Measurements from ENCODE around the gene GNAZ. TPM values are rescaled to one million over a fixed set of nuclear protein-coding genes. Genes with fewer than 3 reads are reported as not detected.

The GNAZ gene
- total RNA-seq, 1 donor from 2014 or later, result 2.9 TPM

DNA sequence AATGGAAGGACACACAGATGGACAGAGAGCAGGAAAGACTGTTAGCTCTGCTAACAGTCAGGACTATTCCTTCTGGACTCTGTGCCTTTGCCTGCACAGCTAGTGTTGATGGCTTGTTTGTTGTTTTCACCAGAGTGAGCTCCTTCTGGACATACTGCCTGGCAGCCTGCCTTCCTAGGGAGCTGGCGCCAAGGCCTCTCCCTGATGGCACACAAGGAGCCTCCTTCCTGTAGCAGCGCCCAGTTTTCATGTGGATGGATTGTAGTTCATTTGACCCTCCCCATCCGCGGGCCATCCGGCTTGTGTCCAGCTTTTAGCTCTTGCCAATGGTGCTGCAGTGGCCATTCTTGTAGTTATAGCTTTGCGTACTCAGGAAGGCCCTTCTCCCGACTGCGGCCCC is 93.3 kb downstream of the GNAZ start:
- peak; percentile 50 for DNase-seq
- Histone ChIP-seq H3K4me3 (no peak overlapping the region), H3K27me3 (ENCODE audit: low read depth) (no peaks in the 10 kb centered on the region), H3K36me3 (no peaks in the 10 kb centered on the region), H3K9me3 (replicated peaks) (no peaks in the 10 kb centered on the region), H3K27ac (replicated peaks) (no peak overlapping the region), H3K4me1 (no peaks in the 10 kb centered on the region)
- intact Hi-C loops (cut with micrococcal nuclease), result no loop called here
- TF ChIP-seq, protein P1, sequence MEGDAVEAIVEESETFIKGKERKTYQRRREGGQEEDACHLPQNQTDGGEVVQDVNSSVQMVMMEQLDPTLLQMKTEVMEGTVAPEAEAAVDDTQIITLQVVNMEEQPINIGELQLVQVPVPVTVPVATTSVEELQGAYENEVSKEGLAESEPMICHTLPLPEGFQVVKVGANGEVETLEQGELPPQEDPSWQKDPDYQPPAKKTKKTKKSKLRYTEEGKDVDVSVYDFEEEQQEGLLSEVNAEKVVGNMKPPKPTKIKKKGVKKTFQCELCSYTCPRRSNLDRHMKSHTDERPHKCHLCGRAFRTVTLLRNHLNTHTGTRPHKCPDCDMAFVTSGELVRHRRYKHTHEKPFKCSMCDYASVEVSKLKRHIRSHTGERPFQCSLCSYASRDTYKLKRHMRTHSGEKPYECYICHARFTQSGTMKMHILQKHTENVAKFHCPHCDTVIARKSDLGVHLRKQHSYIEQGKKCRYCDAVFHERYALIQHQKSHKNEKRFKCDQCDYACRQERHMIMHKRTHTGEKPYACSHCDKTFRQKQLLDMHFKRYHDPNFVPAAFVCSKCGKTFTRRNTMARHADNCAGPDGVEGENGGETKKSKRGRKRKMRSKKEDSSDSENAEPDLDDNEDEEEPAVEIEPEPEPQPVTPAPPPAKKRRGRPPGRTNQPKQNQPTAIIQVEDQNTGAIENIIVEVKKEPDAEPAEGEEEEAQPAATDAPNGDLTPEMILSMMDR (IDR thresholded peaks at IDR 0.05; ENCODE audit: borderline replicate concordance), result no peak

DNA sequence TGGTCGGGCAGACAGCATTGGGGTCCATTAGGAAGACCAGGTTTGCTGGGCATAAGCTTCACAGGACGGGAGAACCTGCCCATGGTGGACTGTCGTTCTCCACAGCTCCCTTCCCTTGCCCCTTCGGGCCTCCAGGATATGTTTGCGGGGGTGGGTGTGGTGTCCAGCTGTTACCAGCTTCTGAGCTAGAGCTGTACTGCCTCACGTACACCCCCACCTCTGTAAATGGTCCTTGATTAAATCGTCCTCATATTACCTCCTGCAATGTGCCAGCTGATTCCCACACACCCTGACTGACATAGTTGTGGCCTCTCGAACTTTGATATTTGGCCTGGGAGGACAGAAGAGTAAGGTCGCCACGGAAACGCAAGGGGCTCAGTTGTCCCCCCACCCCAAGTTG is 93.8 kb downstream of the GNAZ start:
- H3K4me3 ChIP-seq, result no peak overlapping the region
- H3K36me3 ChIP-seq, result no peaks in the 10 kb centered on the region
- intact Hi-C loops (cut with micrococcal nuclease), result no loop called here
- H3K9me3 ChIP-seq (replicated peaks), result no peaks in the 10 kb centered on the region
- DNase-seq, result no peak
- TF ChIP-seq, protein P1 (IDR thresholded peaks at IDR 0.05; ENCODE audit: borderline replicate concordance), result no peak
- H3K4me1 ChIP-seq, result no peaks in the 10 kb centered on the region
- H3K27me3 ChIP-seq (ENCODE audit: low read depth), result no peaks in the 10 kb centered on the region
- no peak overlapping the region for H3K27ac ChIP-seq (replicated peaks)

DNA sequence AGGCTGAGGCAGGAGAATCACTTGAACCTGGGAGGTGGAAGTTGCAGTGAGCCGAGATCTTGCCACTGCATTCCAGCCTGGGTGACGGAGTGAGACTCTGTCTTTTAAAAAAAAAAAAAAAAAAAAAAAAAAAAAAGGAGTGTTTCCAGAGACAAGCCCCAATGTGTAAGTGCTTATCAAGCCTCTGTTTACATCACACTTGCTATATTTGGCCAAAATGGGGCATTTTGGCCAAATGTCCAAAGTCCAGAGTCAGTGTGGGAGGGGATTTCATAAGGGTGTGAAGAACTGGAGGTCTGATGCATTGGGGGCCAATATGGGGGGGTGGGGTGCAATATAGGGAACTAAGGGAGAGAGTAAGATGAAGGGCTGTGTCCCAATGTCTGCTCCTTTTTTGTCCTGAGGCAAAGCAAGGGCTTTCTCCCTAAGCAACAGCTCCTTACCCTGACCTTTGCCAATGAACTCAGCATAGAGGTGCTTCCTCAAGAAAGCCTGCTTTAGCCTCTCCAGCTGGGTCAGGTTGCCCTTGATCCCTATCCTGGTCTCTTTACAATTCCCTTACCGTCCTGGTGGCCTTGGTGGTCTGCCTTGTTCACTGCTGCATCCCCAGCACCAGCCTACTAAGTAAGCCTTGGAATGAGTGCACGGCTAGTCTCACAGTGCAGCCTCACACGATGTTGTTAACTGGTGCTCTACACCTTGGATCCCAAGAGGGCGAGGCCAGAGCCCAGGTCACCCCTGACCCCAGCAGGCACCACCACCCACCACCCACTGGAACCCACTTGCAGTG is 95.9 kb downstream of the GNAZ start:
- TF ChIP-seq, protein P1 (IDR thresholded peaks at IDR 0.05; ENCODE audit: borderline replicate concordance), result no peak
- Histone ChIP-seq H3K36me3 (no peaks in the 10 kb centered on the region), H3K9me3 (replicated peaks) (no peaks in the 10 kb centered on the region), H3K4me3 (no peak overlapping the region), H3K27me3 (ENCODE audit: low read depth) (no peaks in the 10 kb centered on the region), H3K4me1 (no peaks in the 10 kb centered on the region), H3K27ac (replicated peaks) (no peak overlapping the region)
- intact Hi-C loops (cut with micrococcal nuclease), result no loop called here
- DNase-seq, result no peak

DNA sequence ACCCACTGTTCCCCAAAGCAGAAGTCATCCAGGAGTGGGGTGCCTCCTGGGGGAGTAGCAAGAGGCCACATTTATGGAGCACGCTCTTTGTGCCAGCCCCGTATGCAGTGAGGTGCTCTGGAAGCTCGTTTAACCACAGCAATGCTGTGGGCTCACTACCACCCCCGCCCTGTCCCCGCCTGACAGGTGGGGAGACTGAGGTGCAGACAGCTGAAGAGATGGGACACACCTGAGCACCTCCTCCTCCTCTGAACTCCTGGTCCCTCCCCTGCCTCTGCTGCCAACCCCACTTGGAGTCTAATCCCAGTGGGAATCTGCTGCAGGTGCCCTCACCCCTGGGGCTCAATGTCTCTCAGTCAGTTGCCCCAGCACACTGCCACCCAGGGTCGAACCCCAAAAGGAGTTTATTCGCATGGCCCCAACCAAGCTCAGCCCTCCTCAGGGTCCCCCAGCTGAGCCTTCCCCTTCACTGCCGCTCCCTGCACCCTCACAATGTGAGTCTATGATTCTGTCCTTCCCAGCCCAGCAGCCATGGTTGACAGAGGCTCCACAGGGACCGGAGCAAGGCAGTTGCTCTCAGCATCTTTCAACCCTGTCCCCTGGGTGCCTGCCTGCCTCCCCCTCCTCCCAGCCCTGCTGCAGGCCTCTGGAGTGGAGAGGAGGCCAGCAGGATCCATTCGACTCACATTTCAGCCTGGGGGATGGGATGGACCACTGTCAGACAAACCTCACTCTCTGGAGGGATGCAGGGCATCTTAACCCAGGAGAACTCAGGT is 96.7 kb downstream of the GNAZ start:
- intact Hi-C loops (cut with micrococcal nuclease), result no loop called here

DNA sequence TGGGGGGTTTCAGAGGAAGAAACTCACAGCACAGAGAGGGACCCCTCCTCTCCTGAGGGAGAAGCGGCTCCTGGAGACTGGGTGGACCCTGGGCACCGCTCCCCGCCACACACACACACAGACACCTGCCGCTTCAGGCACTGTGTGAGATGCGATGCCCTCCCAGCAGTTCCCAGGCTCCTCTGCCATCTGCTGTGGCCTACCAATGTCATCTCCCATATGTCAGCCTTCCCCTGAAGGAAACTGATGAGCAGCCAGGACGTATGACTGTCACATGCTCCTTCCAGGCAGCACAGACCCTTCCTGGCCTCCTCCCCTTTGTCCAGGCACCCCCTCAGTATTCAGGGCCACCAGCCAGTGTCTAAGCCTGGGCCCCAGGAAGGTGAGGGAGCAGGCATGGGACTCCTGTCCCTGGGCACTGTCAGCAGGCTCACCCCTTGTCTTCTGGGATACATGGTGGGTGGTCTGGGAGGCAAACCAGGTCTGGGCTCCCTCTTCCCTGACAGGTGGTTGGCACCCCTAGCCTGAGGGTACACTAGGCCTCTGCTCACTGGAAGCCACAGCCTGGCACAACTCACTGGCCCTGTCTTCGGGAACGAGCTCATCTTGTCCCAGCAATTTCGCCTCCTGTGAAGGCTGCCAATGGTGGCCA is 98.2 kb downstream of the GNAZ start:
- H3K27ac ChIP-seq (replicated peaks), result no peak overlapping the region
- no peak overlapping the region for H3K4me3 ChIP-seq
- no peak for DNase-seq
- intact Hi-C loops (cut with micrococcal nuclease), result no loop called here
- H3K4me1 ChIP-seq, result no peaks in the 10 kb centered on the region
- H3K27me3 ChIP-seq (ENCODE audit: low read depth), result no peaks in the 10 kb centered on the region
- no peaks in the 10 kb centered on the region for H3K36me3 ChIP-seq
- TF ChIP-seq, protein P1 (IDR thresholded peaks at IDR 0.05; ENCODE audit: borderline replicate concordance), result no peak
- no peaks in the 10 kb centered on the region for H3K9me3 ChIP-seq (replicated peaks)

More for the DNA sequence above, 96.7 kb downstream of the GNAZ start:
- TF ChIP-seq, protein P1 (IDR thresholded peaks at IDR 0.05; ENCODE audit: borderline replicate concordance), result no peak
- DNase-seq, result no peak
- no peak overlapping the region for H3K4me3 ChIP-seq
- H3K27me3 ChIP-seq (ENCODE audit: low read depth), result no peaks in the 10 kb centered on the region
- no peaks in the 10 kb centered on the region for H3K4me1 ChIP-seq
- no peaks in the 10 kb centered on the region for H3K9me3 ChIP-seq (replicated peaks)
- no peaks in the 10 kb centered on the region for H3K36me3 ChIP-seq
- no peak overlapping the region for H3K27ac ChIP-seq (replicated peaks)
